Measurements from ENCODE around the gene ARSD.

DNA sequence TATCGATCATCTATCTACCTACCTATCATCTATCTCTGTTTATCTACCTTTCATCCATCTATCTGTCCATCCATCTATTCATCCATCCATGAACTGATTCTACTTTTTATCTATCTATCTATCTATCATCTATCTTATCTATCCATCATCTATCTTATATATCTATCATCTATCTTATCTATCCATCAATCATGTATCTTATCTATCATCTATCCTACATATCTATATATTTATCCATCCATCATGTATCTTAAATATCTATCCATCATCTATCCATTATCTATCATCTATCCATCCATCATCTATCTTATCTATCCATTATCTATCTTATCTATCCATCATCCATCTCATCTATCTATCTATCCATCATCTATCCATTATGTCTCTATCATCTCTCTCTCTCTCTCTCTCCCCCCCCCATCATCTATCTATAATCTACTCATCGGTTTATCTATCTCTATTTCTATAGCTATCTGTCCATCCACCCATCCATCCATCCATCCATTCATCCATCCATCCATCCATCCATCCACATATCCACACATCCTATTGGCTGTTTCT, 20.9 kb downstream of the ARSD start:
- TF ChIP-seq REST (IDR thresholded peaks at IDR 0.05; ENCODE audit: low read depth, low read length) = no peak
- no peak for TF ChIP-seq CTCF (IDR thresholded peaks at IDR 0.05)
- TF ChIP-seq RAD21 (IDR thresholded peaks at IDR 0.05; ENCODE audit: low read length) = no peak
- no peak for TF ChIP-seq POLR2AphosphoS5 (IDR thresholded peaks at IDR 0.05; ENCODE audit: low read depth, low read length)
- TF ChIP-seq SMC3 (IDR thresholded peaks at IDR 0.05; ENCODE audit: low read depth, low read length) = no peak
- TF ChIP-seq SIN3A (IDR thresholded peaks at IDR 0.05; ENCODE audit: borderline replicate concordance, low read depth, low read length) = no peak
- no peak for TF ChIP-seq EP300 (IDR thresholded peaks at IDR 0.05; ENCODE audit: borderline replicate concordance in 1 of 2, low read depth in 1 of 2, low read length in 1 of 2)

All from SK-N-SH (cell line).